CD4-positive, alpha-beta T cell treated with Interferon gamma for 1 hour (primary cell): ENCODE measurements around the gene CBX2.
"Not testable (repeated sequence)": the region's sequence is repeated elsewhere in the genome, so short reads cannot be mapped to it uniquely, and the experiment has no call there.

ENCODE experiments used
- DNase-seq: peaks from one replicate; pipeline ENCODE4 v3.0.0-alpha.2; 2020

Gene CBX2

GRCh38 chr17:79743614-79744013, 34.3 kb upstream of the CBX2 start:
- no peak for DNase-seq

GRCh38 chr17:79745641-79746105, 32.3 kb upstream of the CBX2 start:
- DNase-seq, result no peak

GRCh38 chr17:79746889-79747507, 30.9 kb upstream of the CBX2 start:
- no peak for DNase-seq

- no peak for DNase-seq
These were observed 30.2 kb upstream of the CBX2 start for GRCh38 chr17:79747508-79748294.

- no peak for DNase-seq
These were observed 29.5 kb upstream of the CBX2 start for GRCh38 chr17:79748295-79749099.

- no peak for DNase-seq
These were observed 28.7 kb upstream of the CBX2 start for GRCh38 chr17:79749156-79749815.

- DNase-seq, result no peak
These were observed 28.0 kb upstream of the CBX2 start for GRCh38 chr17:79749958-79750357.

- no peak for DNase-seq
These were observed 27.1 kb upstream of the CBX2 start for GRCh38 chr17:79750650-79751545.

GRCh38 chr17:79752175-79752574, 25.8 kb upstream of the CBX2 start:
- DNase-seq, result no peak

- DNase-seq, result no peak
These were observed 23.6 kb upstream of the CBX2 start for GRCh38 chr17:79754370-79754769.

- not testable (repeated sequence) for DNase-seq
These were observed 23.0 kb upstream of the CBX2 start for GRCh38 chr17:79754903-79755302.

GRCh38 chr17:79755591-79755990, 22.4 kb upstream of the CBX2 start:
- DNase-seq, result no peak

GRCh38 chr17:79757140-79757745, 20.7 kb upstream of the CBX2 start:
- DNase-seq, result no peak

- no peak for DNase-seq
These were observed 19.7 kb upstream of the CBX2 start for GRCh38 chr17:79758271-79758670.

- DNase-seq, result no peak
These were observed 17.6 kb upstream of the CBX2 start for GRCh38 chr17:79760197-79760906.

GRCh38 chr17:79761894-79762589, 15.9 kb upstream of the CBX2 start:
- DNase-seq, result no peak

- DNase-seq, result no peak
These were observed 12.2 kb upstream of the CBX2 start for GRCh38 chr17:79765708-79766107.

- no peak for DNase-seq
These were observed 8.1 kb upstream of the CBX2 start for GRCh38 chr17:79769570-79770506.

GRCh38 chr17:79771276-79771675, 6.7 kb upstream of the CBX2 start:
- no peak for DNase-seq
